Measurements from ENCODE around the gene TAX1BP1.

DNA sequence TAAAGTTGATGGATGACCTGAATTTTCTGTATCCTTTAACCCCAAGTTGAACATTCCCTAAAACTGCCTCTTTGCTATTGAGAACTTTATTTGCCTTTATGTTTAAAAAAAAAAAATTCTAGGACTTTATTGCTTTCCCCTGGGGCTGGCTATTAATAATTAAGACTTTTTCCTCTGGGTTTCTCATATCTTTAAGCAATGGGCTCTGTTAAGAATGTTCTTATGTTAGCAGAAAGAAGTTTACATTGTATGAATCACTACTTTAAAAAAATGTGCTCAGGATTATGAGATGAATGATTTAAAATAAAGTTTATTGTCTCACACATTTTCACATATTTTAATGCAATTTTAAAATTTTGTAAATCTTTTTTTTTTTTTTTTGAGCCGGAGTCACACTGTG, 19.5 kb downstream of the TAX1BP1 start:
- TF ChIP-seq, protein P1, sequence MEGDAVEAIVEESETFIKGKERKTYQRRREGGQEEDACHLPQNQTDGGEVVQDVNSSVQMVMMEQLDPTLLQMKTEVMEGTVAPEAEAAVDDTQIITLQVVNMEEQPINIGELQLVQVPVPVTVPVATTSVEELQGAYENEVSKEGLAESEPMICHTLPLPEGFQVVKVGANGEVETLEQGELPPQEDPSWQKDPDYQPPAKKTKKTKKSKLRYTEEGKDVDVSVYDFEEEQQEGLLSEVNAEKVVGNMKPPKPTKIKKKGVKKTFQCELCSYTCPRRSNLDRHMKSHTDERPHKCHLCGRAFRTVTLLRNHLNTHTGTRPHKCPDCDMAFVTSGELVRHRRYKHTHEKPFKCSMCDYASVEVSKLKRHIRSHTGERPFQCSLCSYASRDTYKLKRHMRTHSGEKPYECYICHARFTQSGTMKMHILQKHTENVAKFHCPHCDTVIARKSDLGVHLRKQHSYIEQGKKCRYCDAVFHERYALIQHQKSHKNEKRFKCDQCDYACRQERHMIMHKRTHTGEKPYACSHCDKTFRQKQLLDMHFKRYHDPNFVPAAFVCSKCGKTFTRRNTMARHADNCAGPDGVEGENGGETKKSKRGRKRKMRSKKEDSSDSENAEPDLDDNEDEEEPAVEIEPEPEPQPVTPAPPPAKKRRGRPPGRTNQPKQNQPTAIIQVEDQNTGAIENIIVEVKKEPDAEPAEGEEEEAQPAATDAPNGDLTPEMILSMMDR (IDR thresholded peaks at IDR 0.05; ENCODE audit: borderline replicate concordance, extremely low read depth, low read length, poor library complexity, severe bottlenecking): no peak
- TF ChIP-seq EZH2 (IDR thresholded peaks at IDR 0.05; ENCODE audit: borderline replicate concordance, low read depth, low read length, severe bottlenecking): no peak

Measured in DND-41 (cell line).